OCI-LY3 (cell line): ENCODE data around the gene RAP1GAP.
"Not testable (repeated sequence)": the region's sequence is repeated elsewhere in the genome, so short reads cannot be mapped to it uniquely, and the experiment has no call there.

Source experiments
- H2AFZ ChIP-seq: fragments of 200-600, 300-600 bp; shearing (Covaris generic); 2 replicates; pipeline ENCODE4 v1.6.0; 2014; ENCODE audit warnings: antibody characterized with exemption, low read depth, low read length
- H3K27ac ChIP-seq: fragments of 200-600, 300-600 bp; sonication (generic); 2 replicates; pipeline ENCODE4 v1.5.1; 2014; ENCODE audit warnings: mild to moderate bottlenecking, low read length, moderate library complexity, mixed read lengths
- H3K27me3 ChIP-seq: fragments of 200-600, 300-600 bp; sonication (generic); 2 replicates; pipeline ENCODE4 v1.6.1; 2014; ENCODE audit warnings: low read depth, low read length, mixed read lengths
- H3K36me3 ChIP-seq: fragments of 200-600, 300-600 bp; sonication (generic); replicated peaks from 2 replicates; pipeline ENCODE3; 2014; ENCODE audit warnings: low read depth, low read length, mixed read lengths
- H3K4me1 ChIP-seq: fragments of 300-600, 200-600 bp; sonication (generic); 2 replicates; pipeline ENCODE4 v1.6.1; 2014; ENCODE audit warnings: low read length, mixed read lengths
- H3K4me2 ChIP-seq: fragments of 200-600, 300-600 bp; sonication (generic); 2 replicates; pipeline ENCODE4 v1.6.1; 2014; ENCODE audit warnings: low read length, mixed read lengths
- H3K4me3 ChIP-seq: fragments of 300-600, 200-600 bp; sonication (generic); 2 replicates; pipeline ENCODE4 v1.5.1; 2014; ENCODE audit warnings: antibody characterized with exemption, mild to moderate bottlenecking, low read length, moderate library complexity
- H3K79me2 ChIP-seq: fragments of 300-600, 200-600 bp; shearing (Covaris generic); 2 replicates; pipeline ENCODE4 v1.6.1; 2014; ENCODE audit warnings: mild to moderate bottlenecking, low read length, mixed read lengths
- H3K9ac ChIP-seq: fragments of 300-600, 200-600 bp; shearing (Covaris generic); 2 replicates; pipeline ENCODE4 v1.6.0; 2014; ENCODE audit warnings: mild to moderate bottlenecking, low read length, moderate library complexity
- H3K9me3 ChIP-seq: fragments of 200-600, 300-600 bp; shearing (Covaris generic); 2 replicates; pipeline ENCODE4 v1.6.1; 2014; ENCODE audit warnings: low read length, mixed read lengths; ENCODE audit not compliant: insufficient read depth
- H4K20me1 ChIP-seq: fragments of 200-600, 300-600 bp; sonication (generic); 2 replicates; pipeline ENCODE4 v1.6.1; 2016; ENCODE audit warnings: low read length, mixed read lengths; ENCODE audit not compliant: insufficient read depth
- EZH2phosphoT487 ChIP-seq: fragments of 200-600 bp; shearing (Covaris generic); IDR thresholded peaks from 2 replicates; pipeline ENCODE4 v1.6.1; 2018; ENCODE audit warnings: antibody characterized with exemption, mixed run types, low read depth
- TF ChIP-seq, protein P1 (sequence below): fragments of 200-600, 300-600 bp; sonication (generic); IDR thresholded peaks from 2 replicates; pipeline ENCODE4 v1.5.1; 2014; ENCODE audit warnings: antibody characterized with exemption, low read length, low read depth

RAP1GAP gene

DNA sequence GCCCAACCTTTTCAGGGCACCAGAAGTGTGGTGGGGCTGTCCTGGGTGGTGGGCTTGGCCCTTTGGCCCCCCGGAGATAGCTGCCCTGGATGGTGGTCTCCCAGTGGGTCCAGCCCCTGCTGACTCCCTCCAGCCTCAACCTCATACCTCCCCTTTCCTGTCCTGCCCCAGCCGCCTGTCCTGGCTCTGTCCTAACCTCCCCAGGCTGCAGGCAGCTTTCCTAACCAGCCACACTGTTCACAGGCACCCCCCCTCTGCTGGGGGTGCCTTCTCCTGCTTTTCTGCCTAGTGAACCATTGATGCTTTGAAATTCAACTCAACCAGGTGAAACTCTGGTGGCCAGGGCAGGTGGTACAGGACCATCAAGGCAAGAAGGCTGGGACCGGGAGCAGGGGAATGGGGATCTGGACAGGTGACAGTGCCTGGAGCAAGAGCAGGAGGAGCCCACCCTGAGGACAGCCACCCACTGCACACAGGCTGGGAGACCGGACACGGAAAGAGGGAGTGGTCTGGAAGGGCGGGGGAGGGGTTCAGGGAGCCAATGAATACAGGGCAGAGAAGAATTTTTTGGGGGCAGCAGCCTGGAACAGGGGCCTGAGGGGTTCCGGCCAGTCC is 35.9 kb downstream of the RAP1GAP start:
- Histone ChIP-seq H3K4me1 (peaks cover 4% of the 10 kb centered on the region), H3K9ac (no peak overlapping the region), H3K9me3 (no peaks in the 10 kb centered on the region), H3K4me2 (no peak overlapping the region), H3K36me3 (no peaks in the 10 kb centered on the region), H3K27ac (no peak overlapping the region), H4K20me1 (no peaks in the 10 kb centered on the region), H3K27me3 (0 out of 2 replicates have a peak, but pooled peaks cover 7% of the 10 kb centered on the region), H3K79me2 (no peaks in the 10 kb centered on the region), H3K4me3 (no peak overlapping the region), H2AFZ (no peak overlapping the region)
- TF ChIP-seq, protein P1, sequence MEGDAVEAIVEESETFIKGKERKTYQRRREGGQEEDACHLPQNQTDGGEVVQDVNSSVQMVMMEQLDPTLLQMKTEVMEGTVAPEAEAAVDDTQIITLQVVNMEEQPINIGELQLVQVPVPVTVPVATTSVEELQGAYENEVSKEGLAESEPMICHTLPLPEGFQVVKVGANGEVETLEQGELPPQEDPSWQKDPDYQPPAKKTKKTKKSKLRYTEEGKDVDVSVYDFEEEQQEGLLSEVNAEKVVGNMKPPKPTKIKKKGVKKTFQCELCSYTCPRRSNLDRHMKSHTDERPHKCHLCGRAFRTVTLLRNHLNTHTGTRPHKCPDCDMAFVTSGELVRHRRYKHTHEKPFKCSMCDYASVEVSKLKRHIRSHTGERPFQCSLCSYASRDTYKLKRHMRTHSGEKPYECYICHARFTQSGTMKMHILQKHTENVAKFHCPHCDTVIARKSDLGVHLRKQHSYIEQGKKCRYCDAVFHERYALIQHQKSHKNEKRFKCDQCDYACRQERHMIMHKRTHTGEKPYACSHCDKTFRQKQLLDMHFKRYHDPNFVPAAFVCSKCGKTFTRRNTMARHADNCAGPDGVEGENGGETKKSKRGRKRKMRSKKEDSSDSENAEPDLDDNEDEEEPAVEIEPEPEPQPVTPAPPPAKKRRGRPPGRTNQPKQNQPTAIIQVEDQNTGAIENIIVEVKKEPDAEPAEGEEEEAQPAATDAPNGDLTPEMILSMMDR, result no peak
- no peak for TF ChIP-seq EZH2phosphoT487

DNA sequence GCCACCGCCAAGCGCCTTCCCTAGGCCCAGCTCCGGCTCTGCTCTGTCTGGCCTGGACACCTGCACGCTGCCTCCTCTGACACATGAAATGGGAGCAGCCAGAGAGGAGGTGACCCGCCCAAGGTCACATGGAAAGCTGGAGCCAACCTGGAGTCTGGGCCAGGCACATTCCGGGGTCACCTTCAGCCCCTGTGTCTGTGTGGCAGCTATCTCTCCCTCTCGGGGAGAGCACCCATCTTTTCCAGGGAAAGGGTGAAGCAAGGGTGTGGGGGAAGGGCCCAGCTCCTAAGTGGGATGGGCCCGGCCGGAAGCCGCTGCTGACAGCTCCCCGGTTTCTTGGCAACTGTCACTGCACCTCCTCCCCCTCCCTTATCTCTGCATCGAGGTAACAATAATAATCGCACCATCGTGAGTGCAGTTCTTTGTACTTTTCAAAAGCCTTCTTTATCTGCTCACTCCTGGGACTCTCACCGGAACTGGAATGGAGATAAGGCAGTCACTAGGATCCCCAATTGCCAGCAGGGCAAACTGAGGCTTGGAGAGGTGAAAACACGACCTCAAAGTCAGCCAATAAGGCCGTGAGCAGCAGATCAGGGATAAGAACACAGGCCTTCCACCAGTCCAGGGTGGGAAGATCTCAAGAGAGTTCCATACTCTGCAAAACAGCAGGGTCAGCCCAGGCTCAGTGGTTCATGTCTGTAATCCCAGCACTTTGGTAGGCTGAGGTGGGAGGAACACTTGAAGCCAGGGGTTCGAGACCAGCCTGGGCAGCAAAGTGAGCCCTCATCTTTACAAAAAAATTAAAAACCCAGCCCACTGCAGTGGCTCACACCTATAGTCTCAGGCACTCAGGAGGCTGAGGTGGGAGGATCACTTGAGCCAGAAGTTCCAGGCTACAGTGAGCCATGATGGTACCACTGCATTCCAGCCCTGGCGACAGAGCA is 36.9 kb downstream of the RAP1GAP start:
- Histone ChIP-seq H2AFZ (no peak overlapping the region), H3K79me2 (no peaks in the 10 kb centered on the region), H3K27ac (no peak overlapping the region), H3K27me3 (0 out of 2 replicates have a peak, but pooled peaks cover 7% of the 10 kb centered on the region), H4K20me1 (no peaks in the 10 kb centered on the region), H3K4me2 (no peak overlapping the region), H3K4me3 (no peak overlapping the region), H3K36me3 (no peaks in the 10 kb centered on the region), H3K9me3 (no peaks in the 10 kb centered on the region), H3K4me1 (no peaks in the 10 kb centered on the region), H3K9ac (no peak overlapping the region)
- TF ChIP-seq EZH2phosphoT487, result no peak

DNA sequence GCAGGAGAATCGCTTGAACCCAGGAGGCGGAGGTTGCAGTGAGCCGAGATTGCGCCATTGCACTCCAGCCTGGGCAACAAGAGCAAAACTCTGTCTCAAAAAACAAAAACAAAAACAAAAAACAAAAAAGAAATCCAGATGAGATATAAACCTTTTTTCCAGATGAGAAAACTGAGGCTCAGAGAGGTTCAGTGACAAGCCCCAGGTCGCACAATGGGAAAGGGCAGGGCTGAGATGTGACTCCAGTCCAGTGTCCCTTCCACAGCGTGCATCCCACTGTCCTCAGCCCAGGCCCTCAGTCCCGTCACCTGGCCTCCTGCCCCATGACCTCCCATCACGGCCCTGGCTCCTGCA is 37.6 kb downstream of the RAP1GAP start:
- H3K27ac ChIP-seq, H3K4me3 ChIP-seq, H3K36me3 ChIP-seq, H4K20me1 ChIP-seq, H3K9ac ChIP-seq, H3K4me2 ChIP-seq, H3K27me3 ChIP-seq, H3K79me2 ChIP-seq, H3K4me1 ChIP-seq, H3K9me3 ChIP-seq, H2AFZ ChIP-seq: not testable (repeated sequence)

DNA sequence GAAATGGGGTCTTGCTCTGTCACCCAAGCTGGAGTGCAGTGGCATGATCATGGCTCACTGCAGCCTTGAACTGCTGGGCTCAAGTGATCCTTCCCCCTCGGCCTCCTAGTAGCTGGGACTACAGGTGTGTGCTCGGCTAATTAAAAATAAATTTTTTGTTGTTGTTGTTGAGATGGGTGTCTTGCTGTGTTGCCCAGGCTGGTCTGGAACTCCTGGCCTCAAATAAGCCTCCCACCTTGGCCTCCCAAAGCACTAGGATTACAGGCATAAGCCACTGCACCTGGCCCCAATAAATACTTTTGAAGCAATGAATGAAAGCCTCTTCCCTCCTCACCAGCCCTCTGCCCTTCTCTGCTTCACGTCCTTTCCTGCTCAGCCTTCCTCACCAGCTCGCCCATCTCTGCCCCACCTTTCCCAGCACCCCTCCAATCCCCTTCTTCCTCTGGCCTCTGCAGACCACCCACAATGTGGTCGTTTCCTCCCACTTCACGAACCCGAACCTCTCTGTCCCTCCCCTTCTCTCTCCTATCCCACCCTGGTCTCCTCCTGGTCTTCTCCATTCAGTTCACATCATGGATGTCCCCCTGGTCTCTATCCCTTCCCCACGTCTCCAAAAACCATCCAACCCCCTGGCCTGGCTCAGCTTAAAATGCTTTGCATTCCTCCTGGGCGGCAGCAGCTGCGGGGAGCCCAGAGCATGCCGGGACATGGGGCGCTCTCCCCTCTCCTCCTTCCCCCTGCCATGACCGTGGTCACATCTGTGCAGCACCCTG is 38.4 kb downstream of the RAP1GAP start:
- Histone ChIP-seq H3K4me3 (no peak overlapping the region), H3K9ac (no peak overlapping the region), H2AFZ (no peak overlapping the region), H3K27ac (no peak overlapping the region), H3K36me3 (no peaks in the 10 kb centered on the region), H3K9me3 (no peaks in the 10 kb centered on the region), H3K27me3 (0 out of 2 replicates have a peak, but pooled peaks cover 7% of the 10 kb centered on the region), H3K79me2 (no peaks in the 10 kb centered on the region), H4K20me1 (no peaks in the 10 kb centered on the region), H3K4me2 (no peak overlapping the region), H3K4me1 (no peaks in the 10 kb centered on the region)
- TF ChIP-seq EZH2phosphoT487, result no peak
- TF ChIP-seq, protein P1, result no peak
